HEK293T (cell line): Measurements from ENCODE around the gene CC2D2A.

ENCODE experiments used
- CTCF ChIA-PET: fragments of 350-600 bp; formaldehyde crosslinking; extraction: SDS; loops from one replicate; lab custom pipeline; 2021; ENCODE audit warnings: antibody characterized with exemption, inconsistent platforms; lab: Yijun Ruan, JAX
- POLR2A ChIA-PET: fragments of 350-600 bp; formaldehyde crosslinking; extraction: SDS; loops from one replicate; lab custom pipeline; 2020; ENCODE audit warnings: antibody characterized with exemption, inconsistent platforms; lab: Yijun Ruan, JAX
- DNase-seq: peaks from one replicate; pipeline ENCODE4 v3.0.0; 2012; ENCODE audit warnings: mixed read lengths; ENCODE audit errors: extremely low spot score
- ARNT ChIP-seq: fragments of 450-650 bp; IDR thresholded peaks from 2 replicates; pipeline ENCODE4 v1.6.1; 2017; ENCODE audit warnings: mild to moderate bottlenecking
- BHLHE40 ChIP-seq: fragments of 450-650 bp; IDR thresholded peaks from 2 replicates; pipeline ENCODE4 v1.6.1; 2016; ENCODE audit warnings: mild to moderate bottlenecking, moderate library complexity, borderline replicate concordance
- CTBP1 ChIP-seq: fragments of 450-650 bp; IDR thresholded peaks from 2 replicates; pipeline ENCODE4 v1.6.1; 2016; ENCODE audit warnings: borderline replicate concordance
- ELF4 ChIP-seq: fragments of 450-650 bp; IDR thresholded peaks from 2 replicates; pipeline ENCODE4 v1.6.1; 2017; ENCODE audit warnings: antibody characterized with exemption
- FOXA1 ChIP-seq: fragments of 450-650 bp; IDR thresholded peaks from 2 replicates; pipeline ENCODE4 v1.6.1; 2016; ENCODE audit warnings: mild to moderate bottlenecking
- FOXK2 ChIP-seq: fragments of 450-650 bp; IDR thresholded peaks from 2 replicates; pipeline ENCODE4 v1.6.1; 2016; ENCODE audit warnings: mild to moderate bottlenecking
- FOXM1 ChIP-seq: fragments of 450-650 bp; IDR thresholded peaks from 2 replicates; pipeline ENCODE4 v1.6.1; 2017; ENCODE audit warnings: mild to moderate bottlenecking, borderline replicate concordance
- HDGF ChIP-seq: fragments of 450-650 bp; IDR thresholded peaks from 2 replicates; pipeline ENCODE4 v1.6.1; 2017; ENCODE audit warnings: antibody characterized with exemption, borderline replicate concordance
- L3MBTL2 ChIP-seq: fragments of 450-650 bp; conservative IDR thresholded peaks from 2 replicates; pipeline ENCODE4 v1.6.1; 2016; ENCODE audit warnings: mild to moderate bottlenecking
- LEF1 ChIP-seq: fragments of 450-650 bp; IDR thresholded peaks from 2 replicates; pipeline ENCODE4 v1.6.1; 2017; ENCODE audit warnings: mild to moderate bottlenecking, borderline replicate concordance
- NFRKB ChIP-seq: fragments of 450-650 bp; IDR thresholded peaks from 2 replicates; pipeline ENCODE4 v1.6.1; 2016; ENCODE audit warnings: mild to moderate bottlenecking, moderate library complexity
- SP1 ChIP-seq: fragments of 450-650 bp; IDR thresholded peaks from 2 replicates; pipeline ENCODE4 v1.6.1; 2017
- SUZ12 ChIP-seq: fragments of 450-650 bp; IDR thresholded peaks from 2 replicates; pipeline ENCODE4 v1.6.1; 2016; ENCODE audit warnings: mild to moderate bottlenecking
- TARDBP ChIP-seq: fragments of 450-650 bp; IDR thresholded peaks from 2 replicates; pipeline ENCODE4 v1.6.1; 2016
- ZNF384 ChIP-seq: fragments of 450-650 bp; IDR thresholded peaks from 2 replicates; pipeline ENCODE4 v1.6.1; 2016
- TF ChIP-seq, protein P1 (sequence below): fragments of 450-650 bp; IDR thresholded peaks from 2 replicates; pipeline ENCODE4 v1.6.1; 2016

CC2D2A gene

DNA sequence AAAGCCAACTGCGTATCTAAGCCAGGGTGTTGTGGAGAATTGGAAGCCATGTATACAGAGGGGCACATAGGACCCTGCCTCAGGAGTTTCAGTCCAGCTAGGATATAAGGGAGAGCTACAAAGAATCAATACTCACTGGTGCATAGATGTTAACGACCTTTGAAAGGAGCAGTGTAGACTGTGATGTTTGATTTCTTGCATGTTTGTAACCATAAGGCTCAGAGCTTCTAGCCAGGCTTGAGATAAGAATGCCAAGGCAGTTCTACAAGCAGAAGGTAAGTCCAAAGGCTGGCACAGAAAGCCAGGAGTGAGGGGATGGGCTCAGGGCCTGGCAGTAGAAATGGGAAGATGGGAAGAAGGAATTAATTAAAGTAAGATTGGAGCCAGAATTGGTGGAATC, 75.7 kb downstream of the CC2D2A start:
- ChIA-PET POLR2A (interaction anchor here (0.7 kb wide), 1 partner anchor 94 kb away, joined by 3 read pairs; no protein-coding TSS in a partner anchor), CTCF (no interaction called here)
- no peak for DNase-seq
- TF ChIP-seq CTBP1 (no peak), NFRKB (no peak), ARNT (no peak), SP1 (no peak), TARDBP (no peak)
- TF ChIP-seq, protein P1, sequence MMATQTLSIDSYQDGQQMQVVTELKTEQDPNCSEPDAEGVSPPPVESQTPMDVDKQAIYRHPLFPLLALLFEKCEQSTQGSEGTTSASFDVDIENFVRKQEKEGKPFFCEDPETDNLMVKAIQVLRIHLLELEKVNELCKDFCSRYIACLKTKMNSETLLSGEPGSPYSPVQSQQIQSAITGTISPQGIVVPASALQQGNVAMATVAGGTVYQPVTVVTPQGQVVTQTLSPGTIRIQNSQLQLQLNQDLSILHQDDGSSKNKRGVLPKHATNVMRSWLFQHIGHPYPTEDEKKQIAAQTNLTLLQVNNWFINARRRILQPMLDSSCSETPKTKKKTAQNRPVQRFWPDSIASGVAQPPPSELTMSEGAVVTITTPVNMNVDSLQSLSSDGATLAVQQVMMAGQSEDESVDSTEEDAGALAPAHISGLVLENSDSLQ = no peak

- ChIA-PET POLR2A (no interaction called here), CTCF (no interaction called here)
- TF ChIP-seq BHLHE40 (no peak), HDGF (no peak), LEF1 (no peak)
- no peak for DNase-seq
Measured at GRCh38 chr4:15547392-15547791, 77.7 kb downstream of the CC2D2A start.

DNA sequence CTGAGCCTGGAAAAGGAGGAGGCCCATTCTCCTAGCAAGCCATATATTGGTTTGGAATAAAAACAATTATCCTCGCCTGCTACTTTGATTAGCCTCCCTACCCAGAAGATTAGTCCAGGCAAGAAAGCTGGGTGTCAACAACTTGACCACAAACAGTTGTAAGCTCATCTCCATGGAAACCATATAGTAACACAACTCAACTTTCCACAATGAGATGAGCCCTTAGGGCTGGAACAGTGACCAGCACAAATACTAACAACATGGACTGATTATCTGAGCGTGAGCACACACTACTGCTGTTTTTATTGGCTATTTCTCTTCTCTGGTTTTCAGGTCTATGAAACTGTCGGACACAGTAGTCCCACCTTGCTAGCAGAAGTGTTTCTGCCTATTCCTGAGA, 80.8 kb downstream of the CC2D2A start:
- ChIA-PET CTCF (no interaction called here), POLR2A (no interaction called here)
- no peak for DNase-seq
- TF ChIP-seq SP1 (no peak), LEF1 (no peak), FOXA1 (no peak), ELF4 (no peak), BHLHE40 (no peak), SUZ12 (no peak), TARDBP (no peak), CTBP1 (no peak), L3MBTL2 (no peak), ARNT (no peak), NFRKB (no peak), FOXK2 (no peak), ZNF384 (no peak)
- TF ChIP-seq, protein P1 = no peak

DNA sequence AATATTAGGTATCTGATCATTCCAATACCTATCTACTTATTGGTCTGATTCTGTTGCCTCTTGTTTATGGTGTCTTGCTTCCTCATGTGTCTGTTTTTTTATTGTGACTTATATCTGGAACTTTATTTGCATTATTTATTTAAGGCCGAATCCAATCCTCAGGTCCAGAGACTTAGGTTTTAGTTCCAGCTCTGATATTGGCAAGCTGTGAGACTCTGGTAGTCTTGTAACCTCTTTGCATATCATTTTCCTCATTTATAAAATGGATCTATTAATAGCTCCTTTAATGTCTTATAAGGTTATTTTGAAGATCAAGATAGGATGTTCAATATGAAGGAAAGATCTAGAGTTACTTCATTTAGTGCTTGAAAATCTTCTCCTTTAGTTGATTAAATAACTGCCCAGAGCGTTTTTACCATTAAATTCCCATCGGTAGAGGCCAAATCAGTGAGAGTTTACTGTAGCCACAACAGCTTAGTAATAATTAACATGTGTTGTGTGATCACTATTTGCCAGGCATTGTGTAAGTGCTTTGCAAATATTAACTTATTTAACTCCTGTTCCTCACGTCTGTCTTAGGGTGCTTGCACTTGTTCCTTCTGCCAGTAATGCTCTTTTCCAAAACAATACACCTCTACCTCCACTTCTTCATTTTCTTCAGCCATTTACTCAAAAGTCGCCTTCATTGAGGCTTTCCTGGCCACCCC, 82.2 kb downstream of the CC2D2A start:
- no peak for DNase-seq
- ChIA-PET CTCF (no interaction called here), POLR2A (no interaction called here)
- no peak for TF ChIP-seq SUZ12
- no peak for TF ChIP-seq LEF1
- TF ChIP-seq L3MBTL2 = no peak
- TF ChIP-seq NFRKB = no peak
- no peak for TF ChIP-seq ARNT
- no peak for TF ChIP-seq TARDBP
- TF ChIP-seq, protein P1 = no peak
- TF ChIP-seq ELF4 = no peak
- no peak for TF ChIP-seq BHLHE40
- no peak for TF ChIP-seq CTBP1
- no peak for TF ChIP-seq FOXK2
- TF ChIP-seq FOXM1 = no peak
- TF ChIP-seq FOXA1 = no peak
- TF ChIP-seq ZNF384 = no peak
- TF ChIP-seq HDGF = no peak
- no peak for TF ChIP-seq SP1

DNA sequence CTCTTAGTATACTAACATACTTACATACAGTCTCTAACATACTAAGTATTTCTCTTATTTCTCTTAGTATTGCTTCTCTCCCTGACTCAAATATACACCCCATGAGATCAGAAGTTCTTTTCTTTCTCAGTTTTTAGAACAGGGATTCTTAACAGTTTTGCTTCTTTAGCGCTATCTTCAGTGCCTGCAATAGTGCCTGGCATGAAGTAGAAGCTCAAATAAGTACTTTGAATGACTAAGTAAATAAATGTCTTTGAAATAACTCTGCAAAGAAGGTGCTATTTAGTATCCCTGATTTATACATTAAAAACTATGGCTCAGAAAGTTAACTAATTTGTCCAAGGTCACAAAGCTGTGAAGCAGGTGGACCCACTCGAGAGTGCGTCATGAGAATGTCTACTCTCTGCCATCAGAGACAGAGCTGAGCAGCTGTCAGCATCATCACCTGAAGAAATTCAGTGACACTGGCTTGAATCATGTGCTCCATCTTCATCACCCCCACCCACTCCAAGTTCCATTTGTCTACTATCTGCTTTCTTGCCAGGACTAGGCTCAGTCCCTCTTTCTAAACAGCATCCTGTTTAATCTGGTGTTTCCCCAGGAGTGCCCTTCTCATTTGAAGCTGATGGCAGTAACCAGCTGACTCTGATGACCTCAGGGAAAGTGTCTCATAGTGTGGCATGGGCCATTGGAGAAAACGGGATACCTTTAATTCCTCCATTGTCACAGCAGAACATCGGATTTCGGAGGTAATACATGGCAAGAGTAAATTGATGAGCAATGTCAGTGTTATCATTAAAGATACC, 83.1 kb downstream of the CC2D2A start:
- ChIA-PET POLR2A (no interaction called here), CTCF (no interaction called here)
- no peak for TF ChIP-seq LEF1
- TF ChIP-seq FOXK2 = no peak
- TF ChIP-seq L3MBTL2 = no peak
- TF ChIP-seq HDGF = no peak
- TF ChIP-seq BHLHE40 = no peak
- TF ChIP-seq, protein P1 = no peak
- no peak for TF ChIP-seq ARNT
- no peak for TF ChIP-seq CTBP1
- no peak for TF ChIP-seq TARDBP
- TF ChIP-seq ZNF384 = no peak
- TF ChIP-seq ELF4 = no peak
- no peak for TF ChIP-seq SP1
- TF ChIP-seq FOXA1 = no peak
- TF ChIP-seq SUZ12 = no peak
- TF ChIP-seq NFRKB = no peak
- TF ChIP-seq FOXM1 = no peak
- no peak for DNase-seq
